NCI-H2196 (cell line): ENCODE results near the gene SMARCD2.
"Not testable (repeated sequence)": the region's sequence is repeated elsewhere in the genome, so short reads cannot be mapped to it uniquely, and the experiment has no call there.

Experiments used
- DNase-seq: peaks from one replicate; lab custom pipeline; 2025; ENCODE audit not compliant: unreplicated experiment; lab: John Stamatoyannopoulos, UW

Gene SMARCD2

DNA sequence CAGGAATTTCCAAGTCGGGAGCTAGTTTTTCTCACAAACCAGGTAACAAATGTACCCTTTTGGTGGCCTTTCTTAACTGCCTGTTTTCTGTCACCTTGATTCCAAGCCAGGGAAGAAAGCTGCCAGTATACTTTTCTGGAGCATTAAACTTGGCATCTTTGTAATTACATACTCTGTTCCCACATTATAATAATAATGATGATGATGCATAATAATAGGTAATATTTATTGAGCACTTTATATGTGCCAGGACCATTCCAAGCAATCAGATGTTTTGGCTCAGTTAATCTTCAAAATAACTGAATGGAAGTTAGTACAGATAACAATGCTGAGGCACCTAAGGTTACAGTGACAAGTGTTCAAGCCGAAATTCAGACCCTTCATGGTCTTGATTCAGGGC is 26.4 kb downstream of the SMARCD2 start:
- DNase-seq: no peak

DNA sequence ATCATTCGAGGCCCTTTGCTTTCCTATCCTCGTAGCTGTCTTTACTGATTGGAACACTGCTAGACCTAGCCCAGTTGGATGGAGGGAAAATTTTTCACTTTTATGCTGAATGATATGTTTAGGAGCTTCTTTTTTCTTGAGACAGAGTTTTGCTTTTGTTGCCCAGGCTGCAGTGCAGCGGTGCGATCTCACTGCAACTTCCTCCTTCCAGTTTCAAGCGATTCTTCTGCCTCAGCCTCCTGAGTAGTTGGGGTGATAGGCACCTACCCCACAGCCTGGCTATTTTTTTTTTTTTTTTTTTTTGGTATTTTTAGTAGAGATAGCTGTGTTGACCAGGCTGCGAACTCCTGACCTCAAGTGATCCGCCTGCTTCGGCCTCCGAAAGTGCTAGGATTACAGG is 32.5 kb downstream of the SMARCD2 start:
- no peak for DNase-seq

DNA sequence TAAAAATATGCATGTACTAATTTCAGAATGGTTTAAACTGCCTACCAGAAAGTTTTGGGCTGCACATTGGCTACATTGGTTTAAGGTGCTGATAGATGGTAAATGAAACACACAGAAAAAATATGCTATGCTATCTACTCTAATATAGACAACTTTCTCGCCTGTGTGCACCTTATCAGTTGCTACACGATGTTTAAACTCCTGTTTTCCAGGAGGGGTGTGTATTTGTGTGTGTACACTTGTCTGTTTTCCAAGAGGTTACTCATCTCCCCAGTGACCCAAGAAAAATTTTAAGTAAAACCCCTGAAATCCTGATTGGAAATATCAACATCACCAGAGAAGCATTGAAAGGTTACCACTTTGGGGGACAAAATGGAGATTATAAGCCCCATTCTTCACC is 36.9 kb downstream of the SMARCD2 start:
- DNase-seq: no peak

DNA sequence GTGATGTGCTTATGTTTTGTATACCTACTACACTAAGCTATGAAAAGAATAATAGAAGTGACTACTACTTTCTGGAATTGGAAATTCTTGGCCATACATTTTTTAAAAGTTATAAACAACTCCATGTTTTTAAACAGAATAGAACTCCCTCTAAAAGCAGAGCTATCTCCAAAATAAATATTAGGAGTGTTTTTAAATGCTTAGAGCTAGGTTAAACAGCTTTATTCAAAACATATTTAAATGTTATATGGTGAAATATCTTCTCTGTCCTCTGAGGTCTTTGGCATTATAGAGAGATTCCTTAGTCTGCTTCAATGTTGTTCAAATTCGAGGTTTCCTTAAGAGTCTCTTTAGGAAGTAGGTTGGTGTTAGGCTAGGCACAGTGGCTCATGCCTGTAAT is 38.2 kb downstream of the SMARCD2 start:
- no peak for DNase-seq

DNA sequence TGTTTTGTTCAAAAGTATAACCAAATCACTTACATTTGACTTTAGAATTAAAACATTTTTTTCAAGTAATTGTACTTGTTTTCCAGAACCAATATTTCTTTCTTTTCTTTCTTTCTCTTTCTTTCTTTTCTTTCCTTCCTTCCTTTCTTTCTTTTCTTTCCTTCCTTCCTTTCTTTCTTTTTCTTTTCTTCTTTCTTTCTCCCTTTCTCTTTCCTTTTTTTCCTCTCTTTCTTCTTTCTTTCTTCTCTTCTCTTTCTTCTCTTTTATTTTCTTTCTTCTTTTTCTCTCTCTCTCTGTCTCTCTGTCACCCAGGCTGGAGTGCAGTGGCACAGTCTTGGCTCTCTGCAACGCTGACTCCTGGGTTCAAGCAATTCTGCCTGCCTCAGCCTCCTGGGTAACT is 41.7 kb downstream of the SMARCD2 start:
- DNase-seq: no peak

DNA sequence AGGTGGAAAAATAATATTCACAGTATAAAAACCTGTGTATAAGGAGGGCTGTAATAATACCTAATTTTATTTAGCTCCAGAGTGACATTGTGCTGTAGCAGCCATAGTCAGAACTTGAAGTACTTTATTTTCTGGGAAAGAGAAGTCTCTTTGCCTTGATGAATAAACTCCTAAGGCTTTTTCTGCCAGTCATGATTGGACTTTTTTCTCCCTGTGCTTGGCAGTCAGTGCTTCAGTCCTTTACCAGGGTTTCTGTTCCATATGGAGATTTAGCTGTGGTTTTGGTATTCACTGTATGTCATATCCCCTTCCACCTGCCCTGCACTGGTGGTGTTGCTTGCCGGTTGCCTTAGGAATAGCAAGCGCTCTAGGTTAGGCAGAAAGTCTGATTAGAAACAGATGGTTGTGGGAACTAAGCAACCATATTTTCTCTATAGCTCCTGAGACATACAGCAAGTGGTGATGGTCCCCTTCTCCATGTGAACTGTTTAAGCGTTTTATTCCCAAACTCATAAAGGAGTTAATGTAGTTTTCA is 43.8 kb downstream of the SMARCD2 start:
- DNase-seq: no peak

DNA sequence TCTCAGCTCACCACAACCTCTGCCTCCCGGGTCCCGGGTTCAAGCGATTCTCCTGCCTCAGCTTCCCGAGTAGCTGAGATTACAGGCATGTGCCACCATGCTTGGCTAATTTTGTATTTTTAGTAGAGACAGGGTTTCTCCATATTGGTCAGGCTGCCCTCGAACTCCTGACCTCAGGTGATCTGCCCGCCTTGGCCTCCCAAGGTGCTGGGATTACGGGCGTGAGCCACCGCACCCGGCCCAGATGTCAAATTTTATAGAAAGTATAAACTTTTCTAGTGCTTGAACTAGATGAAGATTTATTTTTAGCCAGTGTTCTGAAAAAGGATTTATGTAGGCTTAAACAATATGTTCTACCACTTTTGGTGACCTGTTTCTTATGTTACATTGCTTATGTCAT is 46.1 kb downstream of the SMARCD2 start:
- not testable (repeated sequence) for DNase-seq

DNA sequence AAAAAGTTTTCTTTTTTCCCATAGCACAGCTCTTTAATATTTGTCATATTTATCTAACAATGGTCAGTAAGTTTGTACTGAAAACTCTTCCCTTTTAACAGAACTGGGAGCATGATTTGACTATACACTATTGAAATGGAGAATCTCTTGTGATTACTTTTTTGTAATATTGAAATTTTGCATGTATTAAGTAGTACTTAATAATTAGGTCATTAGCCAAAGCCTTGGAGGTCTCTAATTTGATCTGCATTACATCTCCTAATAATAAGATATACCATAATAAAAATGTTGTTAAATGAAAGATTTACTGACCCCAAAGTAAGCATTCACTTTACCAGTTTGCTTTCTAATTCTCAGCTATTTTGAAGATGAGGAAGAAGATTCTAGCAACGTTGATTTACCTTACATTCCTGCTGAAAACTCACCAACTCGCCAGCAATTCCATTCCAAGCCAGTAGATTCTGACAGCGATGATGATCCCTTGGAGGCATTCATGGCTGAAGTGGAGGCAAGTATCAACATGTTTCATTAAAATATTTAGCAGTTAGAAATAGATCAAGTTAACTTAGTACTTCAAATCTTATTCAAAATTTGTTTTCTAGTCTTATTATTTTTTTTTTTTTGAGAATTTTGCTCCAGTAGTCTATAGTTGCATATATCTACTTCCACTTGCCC is 50.3 kb downstream of the SMARCD2 start:
- no peak for DNase-seq

DNA sequence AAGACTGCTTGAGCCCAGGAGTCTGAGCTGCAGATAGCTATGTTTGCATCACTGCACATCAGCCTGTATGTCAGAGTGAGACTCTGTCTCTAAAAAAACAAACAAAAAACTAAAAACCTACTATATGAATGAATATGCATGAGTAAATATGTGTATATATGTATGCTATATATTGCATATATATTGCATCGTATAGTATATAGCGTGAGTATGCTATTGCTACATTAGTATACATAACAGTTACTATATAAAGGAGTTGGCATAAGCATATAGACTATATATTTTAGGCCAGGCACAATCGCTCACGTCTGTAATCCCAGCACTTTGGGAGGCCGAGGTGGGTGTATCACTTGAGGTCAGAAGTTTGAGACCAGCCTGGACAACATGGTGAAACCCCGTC is 52.4 kb downstream of the SMARCD2 start:
- no peak for DNase-seq

DNA sequence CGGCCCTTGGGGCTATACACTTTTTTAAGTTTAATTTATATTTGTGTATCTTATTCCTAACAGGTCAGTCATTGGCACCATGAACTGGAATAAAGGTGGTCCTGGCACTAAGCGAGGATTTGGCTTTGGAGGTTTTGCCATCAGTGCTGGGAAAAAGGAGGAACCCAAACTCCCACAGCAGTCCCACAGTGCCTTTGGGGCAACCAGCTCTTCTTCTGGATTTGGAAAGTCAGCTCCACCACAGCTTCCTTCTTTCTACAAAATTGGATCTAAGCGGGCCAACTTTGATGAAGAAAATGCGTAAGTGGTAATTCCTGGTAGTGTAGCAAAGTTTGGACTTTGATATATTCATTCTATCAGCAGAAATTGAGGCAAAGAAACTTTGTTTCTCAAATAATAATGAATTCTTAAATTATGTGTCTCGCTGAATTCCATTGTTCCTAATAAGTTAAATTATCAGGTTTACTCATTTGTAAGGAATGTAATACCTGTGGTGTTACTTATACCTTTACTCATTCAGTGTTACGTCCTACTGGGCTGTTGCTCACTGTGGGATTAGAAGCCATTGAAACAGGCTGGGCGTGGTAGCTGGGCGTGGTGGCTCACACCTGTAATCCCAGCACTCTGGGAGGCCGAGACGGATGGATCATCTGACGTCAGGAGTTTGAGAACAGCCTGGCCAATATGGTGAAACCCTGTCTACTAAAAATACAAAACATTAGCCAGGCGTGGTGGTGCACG is 55.3 kb downstream of the SMARCD2 start:
- DNase-seq: no peak

DNA sequence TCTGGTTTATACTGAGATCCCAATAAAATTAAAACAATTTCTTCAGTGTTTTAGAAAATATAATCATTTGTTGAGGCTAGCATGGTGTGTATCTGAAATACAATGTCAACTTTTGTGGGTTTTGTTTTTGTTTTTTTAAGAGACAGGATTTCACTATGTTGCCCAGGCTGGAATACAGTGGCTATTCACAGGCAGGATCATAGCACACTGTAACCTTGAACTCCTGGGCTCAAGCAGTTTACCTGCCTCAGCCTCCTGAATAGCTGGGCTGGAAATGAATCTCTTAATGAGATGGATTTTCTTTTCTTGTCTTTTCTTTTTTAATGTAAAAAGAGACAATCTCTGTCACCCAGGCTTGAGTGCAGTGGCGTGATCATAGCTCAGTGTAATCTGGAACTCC is 56.4 kb downstream of the SMARCD2 start:
- DNase-seq: no peak

DNA sequence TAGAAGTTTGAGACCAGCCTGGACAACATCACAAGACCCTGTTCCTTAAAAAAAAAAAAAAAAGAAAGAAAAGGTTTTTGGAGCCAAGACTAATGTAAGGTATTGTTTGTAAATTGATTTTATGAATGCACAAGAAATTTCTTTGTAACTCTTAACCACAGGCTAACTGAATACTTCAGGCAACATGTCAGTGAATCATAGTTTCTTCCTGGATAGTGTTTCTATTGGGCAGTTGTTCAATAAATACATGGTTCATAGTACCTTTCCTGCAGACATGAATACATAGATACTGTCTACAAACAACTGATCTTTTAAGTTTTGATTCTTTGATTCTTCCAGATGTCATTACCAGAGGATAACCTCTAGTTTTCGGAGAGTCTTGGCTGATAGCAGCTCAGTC is 56.9 kb downstream of the SMARCD2 start:
- DNase-seq: no peak

DNA sequence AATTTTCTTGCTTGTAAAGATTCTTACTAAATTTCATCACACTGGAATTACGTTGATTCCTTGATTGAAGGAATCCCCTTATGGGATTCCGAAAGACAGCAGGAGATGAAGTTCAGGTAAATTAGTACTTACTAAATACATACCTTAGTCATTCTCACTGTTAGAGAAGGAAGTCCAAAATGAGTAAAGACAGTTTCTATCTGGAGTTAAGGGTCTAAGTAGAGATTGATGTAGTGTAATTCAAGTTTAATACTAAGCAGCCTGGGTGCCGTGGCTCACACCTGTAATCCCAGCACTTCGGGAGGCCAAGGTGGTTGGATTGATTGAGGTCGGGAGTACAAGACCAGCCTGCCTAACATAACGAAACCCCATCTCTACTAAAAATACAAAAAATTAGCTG is 59.0 kb downstream of the SMARCD2 start:
- DNase-seq: no peak
